ENCODE data around the gene CELF3. TPM values are rescaled to one million over a fixed set of nuclear protein-coding genes. Genes with fewer than 3 reads are reported as not detected.

CELF3 gene
- total and polyA plus RNA-seq, 2 of the 13 experiments (the other 11 are each of a cell fraction or from before 2014, with no cell fraction given) = not detected

DNA sequence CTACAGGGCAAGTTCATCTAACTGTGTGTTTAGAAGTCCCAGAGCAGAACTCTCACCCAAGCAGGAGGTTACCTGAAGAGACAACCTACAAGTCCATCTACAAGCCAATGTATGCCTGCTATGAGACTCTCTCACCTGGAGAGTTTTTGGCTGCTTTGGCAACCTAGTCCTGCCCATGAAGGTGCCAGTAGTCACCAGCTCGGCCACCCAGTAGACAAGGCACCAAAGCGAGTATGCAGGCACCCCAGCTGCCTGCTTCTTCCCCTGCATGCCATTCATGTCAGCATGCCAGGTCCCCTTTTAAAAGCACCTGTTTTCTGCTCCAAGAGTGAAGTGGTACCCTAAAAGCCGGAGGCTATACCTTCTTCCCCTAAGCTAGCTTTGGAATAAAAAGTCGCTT is 24.9 kb upstream of the CELF3 start (continued):
- no peak for TF ChIP-seq SIN3B (IDR thresholded peaks at IDR 0.05; ENCODE audit: low read length)
- TF ChIP-seq GPN1 (CRISPR knock-in tag; IDR thresholded peaks at IDR 0.05; ENCODE audit: borderline replicate concordance) = no peak
- no peak for TF ChIP-seq NFKB2 (CRISPR knock-in tag; IDR thresholded peaks at IDR 0.05; ENCODE audit: borderline replicate concordance)

- intact Hi-C loops (cut with micrococcal nuclease; ENCODE audit: unreplicated experiment) = loop anchor here (5.0 kb wide), 1 partner anchor 297 kb away; no protein-coding TSS in a partner anchor
- 0% methylated on average over 3 of the region's 3 CpGs for WGBS (ENCODE audit: low lambda C conversion rate)
- ChIA-PET CTCF (ENCODE audit: low intra/inter-chr PET ratio, low total read pairs) (no interaction called here), POLR2A (no interaction called here)
- Histone ChIP-seq H3K27ac (ENCODE audit: extremely low read length, insufficient read depth, low read length) (no peak overlapping the region), H4K20me1 (ENCODE audit: insufficient read depth, low read length) (no peaks in the 10 kb centered on the region), H2AFZ (ENCODE audit: low read length) (no peak overlapping the region), H3K4me2 (ENCODE audit: low read depth, low read length) (no peak overlapping the region), H3K9me3 (ENCODE audit: low read length) (peaks cover 16% of the 10 kb centered on the region; the same call in 1 of the 2 replicates), H3K27me3 (ENCODE audit: control insufficient read depth in 1 of 2, insufficient read depth in 2 of 2, low read length in 2 of 2) (peaks cover 0 to 11% of the 10 kb centered on the region in 2 experiments; a peak in 2 of 5 replicates), H3K36me3 (replicated peaks in 1 of 2; ENCODE audit: control insufficient read depth in 1 of 2, insufficient read depth in 2 of 2, low read length in 2 of 2) (no peaks in the 10 kb centered on the region), H3K4me3 (replicated peaks in 1 of 3; ENCODE audit: insufficient read depth in 1 of 3, low read depth in 2 of 3, low read length in 3 of 3) (no peak overlapping the region), H3K79me2 (ENCODE audit: insufficient read depth, low read length) (no peaks in the 10 kb centered on the region), H3K9ac (ENCODE audit: insufficient read depth, low read depth, low read length) (no peak overlapping the region), H3K4me1 (ENCODE audit: insufficient read depth, low read length) (no peaks in the 10 kb centered on the region)
- peak; percentile 74 for TF ChIP-seq MAFF (IDR thresholded peaks at IDR 0.05; ENCODE audit: low read depth, low read length)
- TF ChIP-seq MAFK (conservative IDR thresholded peaks at IDR 0.05 in 1 of 2, IDR thresholded peaks at IDR 0.05 in 1 of 2; ENCODE audit: low read length in 2 of 2) = peak; percentile 80 to 82
- TF ChIP-seq ZNF3 (CRISPR knock-in tag; IDR thresholded peaks at IDR 0.05) = no peak
- BruUV-seq (replicated peaks) = no TSS peak
- in situ Hi-C loops (cut with HindIII; ENCODE audit: extremely low pct_ligation_motif_present, low pct_unique_long_range_greater_than_20kb) = loop anchor here (10.0 to 25.0 kb wide), 2 partner anchors 145 to 202 kb away; partner anchors contain the start of gene TUFT1
- no peak for FAIRE-seq
- ATAC-seq = no peak
- DNase-seq (ENCODE audit: low spot score) = no peak
Measured at GRCh38 chr1:151739590-151740355, 23.2 kb upstream of the CELF3 start.

- CTCF ChIA-PET (ENCODE audit: low intra/inter-chr PET ratio, low total read pairs) = no interaction called here
- no peak for FAIRE-seq
Measured at GRCh38 chr1:151737479-151737878, 20.9 kb upstream of the CELF3 start.

More at GRCh38 chr1:151737479-151737878, 20.9 kb upstream of the CELF3 start:
- no peak overlapping the region for H3K4me2 ChIP-seq (ENCODE audit: low read depth, low read length)
- H3K4me3 ChIP-seq (replicated peaks in 1 of 3; ENCODE audit: insufficient read depth in 1 of 3, low read depth in 2 of 3, low read length in 3 of 3) = no peak overlapping the region
- H3K4me1 ChIP-seq (ENCODE audit: insufficient read depth, low read length) = peaks cover 8% of the 10 kb centered on the region
- POLR2A ChIA-PET = no interaction called here
- H3K27ac ChIP-seq (ENCODE audit: extremely low read length, insufficient read depth, low read length) = no peak overlapping the region
- no peaks in the 10 kb centered on the region for H4K20me1 ChIP-seq (ENCODE audit: insufficient read depth, low read length)
- TF ChIP-seq GZF1 (CRISPR knock-in tag; IDR thresholded peaks at IDR 0.05) = no peak
- TF ChIP-seq, protein P1, sequence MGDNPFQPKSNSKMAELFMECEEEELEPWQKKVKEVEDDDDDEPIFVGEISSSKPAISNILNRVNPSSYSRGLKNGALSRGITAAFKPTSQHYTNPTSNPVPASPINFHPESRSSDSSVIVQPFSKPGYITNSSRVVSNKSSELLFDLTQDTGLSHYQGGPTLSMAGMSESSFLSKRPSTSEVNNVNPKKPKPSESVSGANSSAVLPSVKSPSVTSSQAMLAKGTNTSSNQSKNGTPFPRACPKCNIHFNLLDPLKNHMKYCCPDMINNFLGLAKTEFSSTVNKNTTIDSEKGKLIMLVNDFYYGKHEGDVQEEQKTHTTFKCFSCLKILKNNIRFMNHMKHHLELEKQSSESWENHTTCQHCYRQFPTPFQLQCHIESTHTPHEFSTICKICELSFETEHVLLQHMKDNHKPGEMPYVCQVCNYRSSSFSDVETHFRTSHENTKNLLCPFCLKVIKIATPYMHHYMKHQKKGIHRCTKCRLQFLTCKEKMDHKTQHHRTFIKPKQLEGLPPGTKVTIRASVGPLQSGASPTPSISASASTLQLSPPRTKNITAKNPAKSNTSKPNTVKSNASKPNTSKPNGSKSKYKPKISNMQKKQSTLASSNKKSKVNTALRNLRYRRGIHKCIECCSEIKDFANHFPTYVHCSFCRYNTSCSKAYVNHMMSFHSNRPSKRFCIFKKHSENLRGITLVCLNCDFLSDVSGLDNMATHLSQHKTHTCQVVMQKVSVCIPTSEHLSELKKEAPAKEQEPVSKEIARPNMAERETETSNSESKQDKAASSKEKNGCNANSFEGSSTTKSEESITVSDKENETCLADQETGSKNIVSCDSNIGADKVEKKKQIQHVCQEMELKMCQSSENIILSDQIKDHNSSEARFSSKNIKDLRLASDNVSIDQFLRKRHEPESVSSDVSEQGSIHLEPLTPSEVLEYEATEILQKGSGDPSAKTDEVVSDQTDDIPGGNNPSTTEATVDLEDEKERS (CRISPR knock-in tag; IDR thresholded peaks at IDR 0.05) = 0 out of 2 replicates have a peak, but pooled peaks have one; percentile 53
- peaks cover 0 to 10% of the 10 kb centered on the region in 2 experiments; a peak in 2 of 5 replicates for H3K27me3 ChIP-seq (ENCODE audit: control insufficient read depth in 1 of 2, insufficient read depth in 2 of 2, low read length in 2 of 2)
- H3K9ac ChIP-seq (ENCODE audit: insufficient read depth, low read depth, low read length) = no peak overlapping the region
- intact Hi-C loops (cut with micrococcal nuclease; ENCODE audit: unreplicated experiment) (loop anchor here (5.0 kb wide), 1 partner anchor 295 kb away; no protein-coding TSS in a partner anchor), in situ Hi-C loops (cut with HindIII; ENCODE audit: extremely low pct_ligation_motif_present, low pct_unique_long_range_greater_than_20kb) (loop anchor here (10.0 to 25.0 kb wide), 2 partner anchors 143 to 200 kb away; partner anchors contain the start of gene TUFT1)
- H3K9me3 ChIP-seq (ENCODE audit: low read length) = peaks cover 16% of the 10 kb centered on the region; the same call in 1 of the 2 replicates
- no peak overlapping the region for H2AFZ ChIP-seq (ENCODE audit: low read length)
- no peaks in the 10 kb centered on the region for H3K36me3 ChIP-seq (replicated peaks in 1 of 2; ENCODE audit: control insufficient read depth in 1 of 2, insufficient read depth in 2 of 2, low read length in 2 of 2)
- no TSS peak for BruUV-seq (replicated peaks)
- DNase-seq (ENCODE audit: low spot score) = no peak
- ATAC-seq = no peak
- H3K79me2 ChIP-seq (ENCODE audit: insufficient read depth, low read length) = no peaks in the 10 kb centered on the region
